Thyroid gland (tissue), 4 donors: Measurements from ENCODE around the gene BAIAP3. TPM values are rescaled to one million over a fixed set of nuclear protein-coding genes. Genes with fewer than 3 reads are reported as not detected.

Experiments
- DNase-seq, 2 donors: peaks; one replicate each; pipeline ENCODE4 v3.0.0-alpha.2; 2019
- H3K27ac ChIP-seq, 3 donors: fragments of 200-600 bp; sonication (generic); 1 replicate in 2 of 3; 2 replicates in 1 of 3; pipeline ENCODE4 v1.5.1; 2016 to 2019; ENCODE audit warnings: mild to moderate bottlenecking in 1 of 3, moderate library complexity in 1 of 3
- H3K27me3 ChIP-seq: fragments of 200-600 bp; sonication (generic); one replicate; pipeline ENCODE4 v1.5.1; 2019
- H3K36me3 ChIP-seq, 2 donors: fragments of 200-600 bp; sonication (generic); one replicate each; pipeline ENCODE4 v1.5.1; 2016 to 2019
- H3K4me1 ChIP-seq, 2 donors: fragments of 200-600 bp; sonication (generic); one replicate each; pipeline ENCODE4 v1.5.1; 2017 to 2019
- H3K4me3 ChIP-seq, 3 donors: fragments of 200-600 bp; sonication (generic); replicated peaks in 1 of 3; 1 replicate in 2 of 3; 2 replicates in 1 of 3; pipeline ENCODE4 v1.5.1; 2016; ENCODE audit warnings: mild to moderate bottlenecking in 1 of 3
- H3K9me3 ChIP-seq: fragments of 200-600 bp; sonication (generic); one replicate; pipeline ENCODE4 v1.5.1; 2017
- POLR2A ChIP-seq, 2 donors: fragments of 450-650 bp; IDR thresholded peaks; one replicate each; pipeline ENCODE4 v1.6.1; 2017; ENCODE audit warnings: antibody characterized with exemption in 2 of 2, mild to moderate bottlenecking in 2 of 2, moderate library complexity in 1 of 2
- WGBS, 2 donors: methylation state at CpG; one replicate each; pipeline ENCODE4 v1.1.5; 2017; 5-methylcytosine and 5-hydroxymethylcytosine counted together
- intact Hi-C: fragments of 100-400 bp; cut with DNase I; formaldehyde crosslinking; loops from one replicate; pipeline ENCODE4 v1.15.1; 2023
- total RNA-seq, 4 donors: library from RNA; depleted of rRNA; stranded (reverse); fragments of >200 nt; gene quantifications; one replicate each; pipeline ENCODE4 v1.2.3, GENCODE V29; 2016
- TF ChIP-seq, protein P1 (sequence below), 6 experiments: fragments of 200-600 bp in 3 of 6; fragments of 450-650 bp in 3 of 6; sonication (generic) in 3 of 6; IDR thresholded peaks; one replicate each; pipeline ENCODE4 v1.5.1; 2016 to 2019; ENCODE audit warnings: antibody characterized with exemption in 6 of 6, mild to moderate bottlenecking in 2 of 6, inconsistent platforms in 1 of 6, moderate library complexity in 1 of 6

Gene BAIAP3, protein sequence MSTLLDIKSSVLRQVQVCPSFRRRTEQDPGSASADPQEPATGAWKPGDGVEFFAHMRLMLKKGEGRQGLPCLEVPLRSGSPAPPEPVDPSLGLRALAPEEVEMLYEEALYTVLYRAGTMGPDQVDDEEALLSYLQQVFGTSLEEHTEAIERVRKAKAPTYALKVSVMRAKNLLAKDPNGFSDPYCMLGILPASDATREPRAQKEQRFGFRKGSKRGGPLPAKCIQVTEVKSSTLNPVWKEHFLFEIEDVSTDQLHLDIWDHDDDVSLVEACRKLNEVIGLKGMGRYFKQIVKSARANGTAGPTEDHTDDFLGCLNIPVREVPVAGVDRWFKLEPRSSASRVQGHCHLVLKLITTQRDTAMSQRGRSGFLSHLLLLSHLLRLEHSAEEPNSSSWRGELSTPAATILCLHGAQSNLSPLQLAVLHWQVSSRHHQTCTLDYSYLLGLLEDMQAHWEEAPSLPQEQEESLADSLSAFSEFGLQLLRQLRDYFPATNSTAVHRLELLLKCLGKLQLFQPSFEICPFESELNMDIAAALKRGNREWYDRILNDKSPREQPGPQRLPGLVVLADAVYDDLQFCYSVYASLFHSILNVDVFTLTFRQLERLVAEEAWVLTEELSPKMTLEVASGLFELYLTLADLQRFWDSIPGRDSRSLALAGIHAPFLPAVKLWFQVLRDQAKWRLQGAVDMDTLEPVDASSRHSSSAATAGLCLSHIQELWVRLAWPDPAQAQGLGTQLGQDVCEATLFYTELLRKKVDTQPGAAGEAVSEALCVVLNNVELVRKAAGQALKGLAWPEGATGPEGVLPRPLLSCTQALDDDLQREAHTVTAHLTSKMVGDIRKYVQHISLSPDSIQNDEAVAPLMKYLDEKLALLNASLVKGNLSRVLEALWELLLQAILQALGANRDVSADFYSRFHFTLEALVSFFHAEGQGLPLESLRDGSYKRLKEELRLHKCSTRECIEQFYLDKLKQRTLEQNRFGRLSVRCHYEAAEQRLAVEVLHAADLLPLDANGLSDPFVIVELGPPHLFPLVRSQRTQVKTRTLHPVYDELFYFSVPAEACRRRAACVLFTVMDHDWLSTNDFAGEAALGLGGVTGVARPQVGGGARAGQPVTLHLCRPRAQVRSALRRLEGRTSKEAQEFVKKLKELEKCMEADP
- 1 to 10 TPM in 2 of 4 donors, under 1 TPM in 2; 0.45 to 3.0 (median 1.6) TPM for total RNA-seq

DNA sequence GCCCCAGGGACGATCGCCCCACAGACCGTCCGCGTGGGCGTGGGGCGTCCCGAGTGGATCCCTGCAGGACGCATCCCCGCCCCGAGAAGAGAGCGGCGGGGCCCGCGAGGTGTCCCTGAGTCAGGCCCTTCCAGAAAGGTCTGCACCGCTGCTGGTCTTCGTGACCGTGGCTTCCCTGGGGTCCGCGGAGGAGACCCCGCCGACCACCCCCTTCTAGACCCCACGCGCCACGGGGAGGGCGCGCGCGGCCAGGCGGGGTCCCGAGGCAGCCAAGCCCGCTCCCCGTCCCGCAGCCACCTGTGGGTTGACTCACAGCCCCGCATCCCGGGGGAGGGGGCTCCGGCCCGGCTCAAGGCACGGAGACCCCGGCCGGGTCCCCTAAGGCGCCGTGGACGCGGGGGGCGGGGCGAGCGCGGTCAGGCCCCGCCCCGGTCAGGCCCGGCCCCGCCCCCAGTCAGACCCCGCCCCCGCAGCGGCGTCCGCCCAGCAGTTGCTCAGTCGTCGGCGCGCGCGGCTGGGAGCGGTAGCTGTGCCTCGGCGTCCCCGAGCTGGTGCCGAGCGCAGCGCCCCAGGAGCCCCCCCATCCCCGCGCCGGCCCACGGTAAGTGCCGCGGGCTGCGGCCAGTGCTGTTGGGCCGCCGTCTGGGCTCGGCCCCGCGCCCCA is at the start of gene BAIAP3:
BAIAP3 (plus strand) TSS at position 497 of the 664 bp plus-strand sequence. CDS start 4,905 bp downstream, outside the sequence.
- Histone ChIP-seq H3K27ac (no peak within 1 kb of the TSS), H3K4me1 (peaks cover 14 to 35% of the 10 kb centered on the region in 2 donors), H3K9me3 (no peaks in the 10 kb centered on the region), H3K36me3 (no peaks in the 10 kb centered on the region), H3K27me3 (peaks cover 9% of the 10 kb centered on the region), H3K4me3 (peak within 1 kb of the TSS in 1 of 3 donors; percentile 23)
- intact Hi-C loops = no loop called here
- no peak for DNase-seq
- WGBS, 2 donors = 12% methylated on average over 5 of the region's 83 CpGs; no CpG with 5 or more reads in 1 of the 2 donors
- no peak for TF ChIP-seq POLR2A (IDR thresholded peaks at IDR 0.05)
- TF ChIP-seq, protein P1, sequence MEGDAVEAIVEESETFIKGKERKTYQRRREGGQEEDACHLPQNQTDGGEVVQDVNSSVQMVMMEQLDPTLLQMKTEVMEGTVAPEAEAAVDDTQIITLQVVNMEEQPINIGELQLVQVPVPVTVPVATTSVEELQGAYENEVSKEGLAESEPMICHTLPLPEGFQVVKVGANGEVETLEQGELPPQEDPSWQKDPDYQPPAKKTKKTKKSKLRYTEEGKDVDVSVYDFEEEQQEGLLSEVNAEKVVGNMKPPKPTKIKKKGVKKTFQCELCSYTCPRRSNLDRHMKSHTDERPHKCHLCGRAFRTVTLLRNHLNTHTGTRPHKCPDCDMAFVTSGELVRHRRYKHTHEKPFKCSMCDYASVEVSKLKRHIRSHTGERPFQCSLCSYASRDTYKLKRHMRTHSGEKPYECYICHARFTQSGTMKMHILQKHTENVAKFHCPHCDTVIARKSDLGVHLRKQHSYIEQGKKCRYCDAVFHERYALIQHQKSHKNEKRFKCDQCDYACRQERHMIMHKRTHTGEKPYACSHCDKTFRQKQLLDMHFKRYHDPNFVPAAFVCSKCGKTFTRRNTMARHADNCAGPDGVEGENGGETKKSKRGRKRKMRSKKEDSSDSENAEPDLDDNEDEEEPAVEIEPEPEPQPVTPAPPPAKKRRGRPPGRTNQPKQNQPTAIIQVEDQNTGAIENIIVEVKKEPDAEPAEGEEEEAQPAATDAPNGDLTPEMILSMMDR (IDR thresholded peaks at IDR 0.05) = no peak

DNA sequence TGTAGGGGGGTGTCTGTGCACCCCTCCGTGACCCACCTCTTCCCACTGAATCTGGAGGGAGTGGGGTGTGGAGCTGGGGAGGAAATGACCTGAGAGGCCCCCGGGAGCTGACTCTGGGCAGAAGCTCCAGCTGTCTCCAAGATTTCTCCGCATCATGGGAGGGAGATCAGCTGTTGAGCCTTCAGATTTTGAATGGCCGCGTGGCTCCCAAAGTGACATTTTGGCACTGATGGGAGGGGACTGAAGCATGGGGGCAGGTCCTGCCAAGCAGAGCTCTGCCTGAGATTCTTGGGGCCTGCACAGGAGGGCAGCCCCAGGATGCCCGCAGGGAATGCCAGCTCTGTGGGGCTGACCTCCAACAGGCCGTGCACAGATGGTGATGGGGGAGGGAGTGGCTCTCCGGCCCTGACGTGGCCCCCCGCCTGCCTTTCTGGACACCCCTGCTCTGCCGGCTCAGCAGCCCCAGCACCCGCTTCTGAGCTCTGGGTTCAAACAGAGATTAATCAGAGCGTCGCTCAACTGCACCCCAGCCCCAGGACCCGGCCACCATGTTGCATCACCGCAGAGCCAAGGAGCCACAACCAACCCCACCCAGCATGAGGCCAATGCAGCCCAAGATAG is 49.3 kb upstream of the BAIAP3 start:
- 87% methylated on average over 15 of the region's 16 CpGs; no CpG with 5 or more reads in 1 of the 2 donors for WGBS, 2 donors
- Histone ChIP-seq H3K4me3 (no peak overlapping the region), H3K4me1 (no peaks in the 10 kb centered on the region), H3K27me3 (no peaks in the 10 kb centered on the region), H3K27ac (no peak overlapping the region), H3K9me3 (no peaks in the 10 kb centered on the region), H3K36me3 (no peaks in the 10 kb centered on the region)
- intact Hi-C loops = no loop called here
- TF ChIP-seq, protein P1 (IDR thresholded peaks at IDR 0.05) = no peak
- TF ChIP-seq POLR2A (IDR thresholded peaks at IDR 0.05) = no peak
- no peak for DNase-seq

DNA sequence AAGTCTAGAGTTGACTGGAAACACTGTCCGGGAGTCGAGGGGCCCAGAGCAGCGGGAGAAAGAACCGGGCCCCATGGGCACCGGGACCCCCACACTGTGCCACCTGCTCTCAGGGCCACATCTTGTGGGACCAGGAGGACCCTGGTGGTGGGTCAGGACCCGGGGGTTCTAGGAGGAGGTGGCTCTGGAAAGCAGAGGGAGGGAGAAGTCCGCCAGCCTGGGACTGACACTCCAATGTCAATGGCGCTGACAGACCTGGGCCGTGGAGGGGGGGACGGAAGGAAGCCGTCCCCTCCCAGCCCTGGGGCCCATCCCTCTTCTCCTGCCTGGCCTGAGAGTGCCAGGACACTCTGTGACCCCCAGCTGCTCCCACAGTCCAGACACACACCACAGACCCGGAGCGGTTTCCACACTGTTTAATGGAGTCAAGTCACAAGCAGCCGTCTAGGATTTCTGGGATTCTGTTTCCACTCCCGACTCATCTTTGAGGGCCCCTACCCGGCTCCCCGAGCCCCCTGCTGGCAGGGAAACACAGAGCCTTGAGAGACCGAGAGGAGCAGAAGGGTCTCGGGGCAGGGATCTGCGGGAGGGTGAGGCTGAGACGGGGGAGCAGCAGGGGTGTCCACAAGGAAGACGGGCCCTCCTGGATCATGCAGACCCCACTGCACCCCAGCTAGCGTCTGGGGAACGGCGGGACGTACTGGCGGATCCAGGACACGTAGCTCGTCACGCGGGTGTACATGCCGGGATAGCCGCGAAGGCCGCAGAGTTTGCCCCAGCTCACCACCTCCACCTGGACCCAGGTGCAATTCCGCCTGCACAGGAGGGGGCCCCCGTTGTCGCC is 47.6 kb upstream of the BAIAP3 start:
- TF ChIP-seq POLR2A (IDR thresholded peaks at IDR 0.05) = no peak
- TF ChIP-seq, protein P1 (IDR thresholded peaks at IDR 0.05) = no peak
- WGBS, 2 donors = 69 to 76% methylated on average over 29 to 37 of the region's 38 CpGs
- H3K36me3 ChIP-seq = no peaks in the 10 kb centered on the region
- no peak overlapping the region for H3K27ac ChIP-seq
- no peak overlapping the region for H3K4me3 ChIP-seq
- H3K27me3 ChIP-seq = no peaks in the 10 kb centered on the region
- no peak for DNase-seq
- intact Hi-C loops = no loop called here
- no peaks in the 10 kb centered on the region for H3K9me3 ChIP-seq
- no peaks in the 10 kb centered on the region for H3K4me1 ChIP-seq

DNA sequence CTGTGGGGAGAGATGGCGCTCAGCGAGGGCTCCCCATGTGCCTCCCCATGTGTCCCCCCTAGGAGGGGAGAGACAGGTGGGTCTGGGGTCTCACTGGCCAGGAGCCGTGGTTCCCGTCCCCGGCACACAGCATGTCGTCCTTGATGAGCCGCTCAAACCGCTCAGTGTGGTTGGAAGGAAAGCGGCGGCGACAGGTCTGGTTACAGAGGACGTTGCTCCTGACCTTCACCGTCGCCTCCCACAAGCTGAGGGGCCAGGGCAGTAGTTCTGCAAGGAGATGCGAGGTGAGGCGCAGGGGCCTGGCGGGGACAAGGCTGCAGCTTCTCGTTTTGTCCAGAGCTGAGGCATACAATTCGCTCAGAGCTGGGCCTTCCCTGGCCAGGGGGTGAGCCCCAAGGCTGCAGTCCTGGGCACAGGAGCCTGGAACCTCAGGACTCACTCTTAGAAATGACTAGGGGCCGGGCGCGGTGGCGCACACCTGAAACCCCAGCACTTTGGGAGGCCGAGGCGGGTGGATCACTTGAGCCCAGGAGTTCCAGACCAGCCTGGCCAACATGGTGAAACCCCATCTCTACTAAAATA is 46.8 kb upstream of the BAIAP3 start:
- Histone ChIP-seq H3K27me3 (no peaks in the 10 kb centered on the region), H3K4me1 (no peaks in the 10 kb centered on the region), H3K36me3 (no peaks in the 10 kb centered on the region), H3K9me3 (no peaks in the 10 kb centered on the region), H3K4me3 (no peak overlapping the region), H3K27ac (no peak overlapping the region)
- TF ChIP-seq, protein P1 (IDR thresholded peaks at IDR 0.05) = no peak
- no peak for TF ChIP-seq POLR2A (IDR thresholded peaks at IDR 0.05)
- DNase-seq = no peak
- WGBS, 2 donors = 86 to 94% methylated on average over 7 to 25 of the region's 25 CpGs
- intact Hi-C loops = no loop called here
